GM10248 (cell line): ENCODE results near the gene PXT1.

Experiments
- CTCF ChIA-PET: fragments of 300-600 bp; sonication (Branson Sonifier 250); formaldehyde crosslinking; extraction: SDS; loops from one replicate; lab custom pipeline; 2021; ENCODE audit warnings: antibody characterized with exemption; lab: Yijun Ruan, JAX
- POLR2A ChIA-PET: fragments of 350-650 bp; sonication (Branson Sonifier 250); formaldehyde crosslinking; extraction: SDS; loops from one replicate; lab custom pipeline; 2020; ENCODE audit warnings: antibody characterized with exemption; lab: Yijun Ruan, JAX
- DNase-seq: peaks from one replicate; pipeline ENCODE4 v3.0.0; 2012; ENCODE audit errors: extremely low spot score
- TF ChIP-seq, protein P1 (sequence below): IDR thresholded peaks from 2 replicates; pipeline ENCODE4 v1.5.1; 2012; ENCODE audit warnings: mild to moderate bottlenecking, low read depth; ENCODE audit errors: extremely low read depth, missing control alignments, control extremely low read depth

PXT1 gene

DNA sequence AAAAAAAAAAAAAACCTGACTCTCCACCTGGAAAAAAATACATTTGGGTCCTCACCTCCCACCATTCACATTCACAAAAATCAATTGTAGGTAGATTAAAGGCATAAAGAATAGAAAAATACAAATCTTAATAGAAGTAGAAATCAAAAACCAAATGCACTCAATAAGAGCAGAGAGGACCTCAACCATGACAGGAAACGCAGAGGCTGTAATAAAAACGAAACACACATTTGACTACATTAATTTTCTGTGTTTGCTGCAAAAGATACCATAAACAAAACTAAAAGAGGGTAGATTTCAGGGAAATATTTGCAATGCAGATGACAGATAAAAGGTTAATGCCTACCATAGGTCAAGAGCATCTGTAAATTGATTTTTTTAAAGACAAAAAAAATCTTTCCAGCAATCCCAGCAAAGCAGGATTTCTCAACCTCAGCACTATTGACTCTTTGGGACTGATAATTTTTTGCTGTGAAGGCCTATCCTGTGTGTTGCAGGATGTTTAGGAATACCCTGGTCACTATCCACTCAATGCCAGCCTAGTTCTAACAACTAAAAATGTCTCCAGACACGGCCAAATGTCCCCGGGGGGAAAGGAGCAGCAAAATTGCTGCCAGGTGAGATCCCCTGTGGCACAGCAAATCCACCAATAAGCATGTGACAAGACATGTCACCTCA, 64.3 kb downstream of the PXT1 start:
- ChIA-PET POLR2A (no interaction called here), CTCF (no interaction called here)
- TF ChIP-seq, protein P1, sequence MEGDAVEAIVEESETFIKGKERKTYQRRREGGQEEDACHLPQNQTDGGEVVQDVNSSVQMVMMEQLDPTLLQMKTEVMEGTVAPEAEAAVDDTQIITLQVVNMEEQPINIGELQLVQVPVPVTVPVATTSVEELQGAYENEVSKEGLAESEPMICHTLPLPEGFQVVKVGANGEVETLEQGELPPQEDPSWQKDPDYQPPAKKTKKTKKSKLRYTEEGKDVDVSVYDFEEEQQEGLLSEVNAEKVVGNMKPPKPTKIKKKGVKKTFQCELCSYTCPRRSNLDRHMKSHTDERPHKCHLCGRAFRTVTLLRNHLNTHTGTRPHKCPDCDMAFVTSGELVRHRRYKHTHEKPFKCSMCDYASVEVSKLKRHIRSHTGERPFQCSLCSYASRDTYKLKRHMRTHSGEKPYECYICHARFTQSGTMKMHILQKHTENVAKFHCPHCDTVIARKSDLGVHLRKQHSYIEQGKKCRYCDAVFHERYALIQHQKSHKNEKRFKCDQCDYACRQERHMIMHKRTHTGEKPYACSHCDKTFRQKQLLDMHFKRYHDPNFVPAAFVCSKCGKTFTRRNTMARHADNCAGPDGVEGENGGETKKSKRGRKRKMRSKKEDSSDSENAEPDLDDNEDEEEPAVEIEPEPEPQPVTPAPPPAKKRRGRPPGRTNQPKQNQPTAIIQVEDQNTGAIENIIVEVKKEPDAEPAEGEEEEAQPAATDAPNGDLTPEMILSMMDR, result no peak
- DNase-seq, result no peak

DNA sequence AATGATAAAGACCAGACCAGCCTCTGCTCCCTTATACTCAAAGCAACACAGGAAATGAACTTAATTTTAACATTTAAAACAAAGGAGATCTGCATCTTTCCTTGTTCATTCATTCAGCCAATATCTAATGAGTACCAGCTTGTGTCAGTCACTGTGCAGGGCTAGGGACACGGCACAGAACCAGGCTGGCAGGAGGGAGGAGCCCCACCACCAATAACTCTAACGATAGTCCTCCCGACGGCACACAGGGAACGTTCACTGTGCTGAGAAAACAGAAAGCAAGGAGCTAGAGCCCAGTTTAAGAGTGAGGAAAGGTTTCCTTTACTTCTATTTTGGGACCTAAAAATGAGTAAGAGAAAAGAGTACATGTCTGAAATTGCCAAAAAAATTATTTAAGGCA, 65.1 kb downstream of the PXT1 start:
- CTCF ChIA-PET, result no interaction called here
- TF ChIP-seq, protein P1, result no peak
- POLR2A ChIA-PET, result no interaction called here

DNA sequence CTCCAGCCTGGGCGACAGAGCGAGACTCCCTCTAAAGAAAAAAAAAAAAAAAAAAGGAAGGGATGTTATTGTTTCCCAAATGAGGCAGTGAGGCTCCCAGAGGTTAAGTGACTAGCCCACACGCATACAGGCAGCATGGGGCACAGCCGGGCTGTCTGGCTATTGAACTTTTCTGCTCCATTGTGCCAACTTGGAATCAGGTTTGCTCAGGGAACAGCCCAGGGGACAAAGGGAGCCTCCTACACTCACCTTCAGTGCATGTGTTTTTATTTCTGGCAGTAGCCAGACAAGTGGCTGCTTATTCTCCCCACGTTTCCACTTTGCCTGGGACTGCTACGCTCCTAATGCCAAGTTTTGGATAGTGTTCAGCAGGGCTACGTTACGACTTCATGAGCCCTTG, 65.9 kb downstream of the PXT1 start:
- CTCF ChIA-PET, result no interaction called here
- DNase-seq, result no peak
- TF ChIP-seq, protein P1, result no peak
- POLR2A ChIA-PET, result no interaction called here

More for the DNA sequence above, 65.1 kb downstream of the PXT1 start:
- DNase-seq, result no peak

DNA sequence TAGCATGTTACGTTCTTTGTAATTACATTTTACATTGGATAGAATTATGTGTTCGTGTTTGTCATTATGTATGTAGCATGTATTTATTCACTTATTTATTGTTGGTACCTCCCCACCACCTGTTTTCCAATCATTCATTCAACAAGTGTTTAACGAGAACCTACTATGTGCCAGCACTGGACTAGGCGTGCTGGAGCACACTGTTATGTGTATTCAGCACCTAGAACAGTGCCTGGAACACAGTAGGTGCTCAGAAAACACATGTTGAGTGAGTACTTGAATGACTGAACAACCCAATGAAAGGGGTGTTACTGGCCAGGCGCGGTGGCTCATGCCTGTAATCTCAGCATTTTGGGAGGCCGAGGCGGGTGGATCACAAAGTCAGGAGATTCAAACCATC, 66.5 kb downstream of the PXT1 start:
- POLR2A ChIA-PET, result no interaction called here
- CTCF ChIA-PET, result no interaction called here
- TF ChIP-seq, protein P1, result no peak
- no peak for DNase-seq

DNA sequence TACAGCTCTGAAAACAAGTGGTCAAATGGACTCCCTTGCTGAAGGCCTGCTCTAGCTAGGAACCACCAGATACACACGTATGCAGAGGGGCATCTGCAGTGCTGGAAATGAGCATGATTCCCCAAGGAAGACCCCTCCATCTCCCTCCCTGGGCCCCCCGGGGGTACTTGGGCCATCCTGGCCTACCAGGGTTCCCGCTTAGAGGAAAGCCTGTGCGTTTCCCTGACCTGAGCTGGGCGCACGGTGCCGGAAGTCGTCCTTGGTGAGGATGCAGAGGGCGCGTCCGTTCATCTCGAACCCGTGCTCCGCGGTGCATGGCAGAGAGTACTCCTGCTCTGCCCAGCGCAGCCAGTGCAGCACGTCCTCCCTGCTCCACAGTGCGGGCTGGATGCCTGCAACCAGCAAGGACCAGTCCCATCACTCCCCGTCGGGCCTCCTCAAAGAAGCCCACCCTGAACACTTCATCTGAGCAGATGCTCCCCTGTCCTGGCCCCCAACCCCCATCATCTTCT, 67.0 kb downstream of the PXT1 start:
- CTCF ChIA-PET, result interaction anchor here (2.2 kb wide), 1 partner anchor 11 kb away, joined by 8 read pairs; no protein-coding TSS in a partner anchor
- TF ChIP-seq, protein P1, result no peak
- POLR2A ChIA-PET, result no interaction called here

DNA sequence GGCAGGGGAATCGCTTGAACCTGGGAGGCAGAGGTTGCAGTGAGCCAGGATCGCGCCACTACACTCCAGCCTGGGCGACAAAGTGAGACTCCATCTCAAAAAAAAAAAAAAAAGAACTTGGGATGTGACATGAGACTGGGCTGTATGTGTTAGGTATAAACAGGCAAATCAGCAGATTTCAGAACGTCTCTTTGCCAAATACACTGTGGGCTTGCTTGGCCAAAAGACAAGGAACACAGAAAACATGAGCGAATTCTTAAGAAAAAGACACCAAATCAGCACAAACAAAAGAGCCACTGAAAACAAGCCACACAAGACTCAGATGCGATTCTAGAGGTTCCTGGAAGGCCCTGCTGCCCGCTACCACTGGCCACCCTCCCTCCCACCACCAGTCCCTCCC, 67.7 kb downstream of the PXT1 start:
- TF ChIP-seq, protein P1, result no peak
- ChIA-PET CTCF (interaction anchor here (1.3 to 2.2 kb wide), 4 partner anchors 11 to 16 kb away, joined by 3 to 8 read pairs (median 6); no protein-coding TSS in a partner anchor), POLR2A (no interaction called here)
- DNase-seq, result no peak

More for the DNA sequence above, 67.0 kb downstream of the PXT1 start:
- no peak for DNase-seq
